Neural cell (in vitro differentiated cells): ENCODE data around the gene SGPP2. TPM values are rescaled to one million over a fixed set of nuclear protein-coding genes. Genes with fewer than 3 reads are reported as not detected.

Source experiments
- H2AFZ ChIP-seq: fragments of 200-600, 300-800 bp; sonication (generic), shearing (Covaris generic); 2 replicates; pipeline ENCODE4 v1.6.0; 2014; ENCODE audit warnings: low read depth, mild to moderate bottlenecking, antibody characterized with exemption, low read length, moderate library complexity
- H3F3A ChIP-seq: fragments of 200-600 bp; shearing (Covaris generic); 2 replicates; pipeline ENCODE4 v1.6.1; 2016; ENCODE audit warnings: mild to moderate bottlenecking, moderate library complexity, mixed read lengths, antibody characterized with exemption, low read length; ENCODE audit not compliant: insufficient read depth, poor library complexity, severe bottlenecking
- H3K27ac ChIP-seq: fragments of 200-600, 300-800 bp; sonication (generic), shearing (Covaris generic); 2 replicates; pipeline ENCODE4 v1.5.1; 2014; ENCODE audit warnings: mild to moderate bottlenecking, low read length, moderate library complexity
- H3K27me3 ChIP-seq: fragments of 300-800, 200-600 bp; sonication (generic), shearing (Covaris generic); 2 replicates; pipeline ENCODE4 v1.6.0; 2014; ENCODE audit warnings: mild to moderate bottlenecking, low read depth, low read length, moderate library complexity; ENCODE audit not compliant: insufficient read depth
- H3K36me3 ChIP-seq: fragments of 300-800, 200-600 bp; sonication (generic), shearing (Covaris generic); 2 replicates; pipeline ENCODE4 v1.5.1; 2014; ENCODE audit warnings: mild to moderate bottlenecking, antibody characterized with exemption, low read length, moderate library complexity; ENCODE audit not compliant: insufficient read depth
- H3K4me2 ChIP-seq: fragments of 300-800, 200-600 bp; sonication (generic), shearing (Covaris generic); 2 replicates; pipeline ENCODE4 v1.6.0; 2014; ENCODE audit warnings: mild to moderate bottlenecking, low read length
- H3K4me3 ChIP-seq: fragments of 300-800, 200-600 bp; sonication (generic), shearing (Covaris generic); 2 replicates; pipeline ENCODE4 v1.5.1; 2014; ENCODE audit warnings: mild to moderate bottlenecking, low read length, moderate library complexity
- H3K79me2 ChIP-seq: fragments of 200-600 bp; shearing (Covaris generic); replicated peaks from 2 replicates; pipeline ENCODE4 v1.6.0; 2014; ENCODE audit warnings: mild to moderate bottlenecking, low read length, moderate library complexity; ENCODE audit not compliant: insufficient read depth
- H3K9ac ChIP-seq: fragments of 300-800, 200-600 bp; sonication (generic), shearing (Covaris generic); 2 replicates; pipeline ENCODE4 v1.6.1; 2016; ENCODE audit warnings: mild to moderate bottlenecking, low read length, mixed read lengths
- H3K9me2 ChIP-seq: fragments of 200-600 bp; shearing (Covaris generic); 2 replicates; pipeline ENCODE4 v1.6.1; 2016; ENCODE audit warnings: mild to moderate bottlenecking, low read length, mixed read lengths; ENCODE audit not compliant: insufficient read depth
- H3K9me3 ChIP-seq: fragments of 200-600, 300-800 bp; sonication (generic), shearing (Covaris generic); 2 replicates; pipeline ENCODE4 v1.6.1; 2016; ENCODE audit warnings: mild to moderate bottlenecking, mixed run types, low read length, moderate library complexity, mixed read lengths
- H4K20me1 ChIP-seq: fragments of 200-600 bp; shearing (Covaris generic); 2 replicates; pipeline ENCODE4 v1.6.1; 2016; ENCODE audit warnings: mild to moderate bottlenecking, mixed run types; ENCODE audit not compliant: insufficient read depth
- CTCF ChIP-seq: fragments of 450-650 bp; IDR thresholded peaks from 2 replicates; pipeline ENCODE4 v1.5.1; 2014; ENCODE audit warnings: antibody characterized with exemption, mild to moderate bottlenecking, moderate library complexity; ENCODE audit not compliant: poor library complexity, severe bottlenecking
- EP300 ChIP-seq: fragments of 450-650 bp; conservative IDR thresholded peaks from 2 replicates; pipeline ENCODE4 v1.6.1; 2014; ENCODE audit warnings: antibody characterized with exemption, mild to moderate bottlenecking, moderate library complexity; ENCODE audit not compliant: poor library complexity, severe bottlenecking
- EZH2 ChIP-seq: fragments of 200-600, 300-800 bp; shearing (Covaris generic), sonication (generic); IDR thresholded peaks from 2 replicates; pipeline ENCODE4 v1.6.1; 2014; ENCODE audit warnings: antibody characterized with exemption, low read length, borderline replicate concordance, mild to moderate bottlenecking; ENCODE audit not compliant: insufficient read depth, poor library complexity, severe bottlenecking
- MXI1 ChIP-seq: fragments of 450-650 bp; conservative IDR thresholded peaks from 2 replicates; pipeline ENCODE4 v1.6.1; 2014; ENCODE audit warnings: antibody characterized with exemption, mild to moderate bottlenecking; ENCODE audit not compliant: poor library complexity, severe bottlenecking
- POLR2AphosphoS5 ChIP-seq: IDR thresholded peaks from 2 replicates; pipeline ENCODE4 v1.6.1; 2012
- RAD21 ChIP-seq: fragments of 450-650 bp; conservative IDR thresholded peaks from 2 replicates; pipeline ENCODE4 v1.6.1; 2014; ENCODE audit warnings: antibody characterized with exemption, mild to moderate bottlenecking, moderate library complexity
- REST ChIP-seq: IDR thresholded peaks from 2 replicates; pipeline ENCODE4 v1.6.1; 2012; ENCODE audit warnings: borderline replicate concordance
- SMC3 ChIP-seq: fragments of 450-650 bp; conservative IDR thresholded peaks from 2 replicates; pipeline ENCODE4 v1.6.1; 2014; ENCODE audit warnings: antibody characterized with exemption, mild to moderate bottlenecking, moderate library complexity; ENCODE audit not compliant: poor library complexity
- TAF1 ChIP-seq: IDR thresholded peaks from 2 replicates; pipeline ENCODE4 v1.6.1; 2012; ENCODE audit warnings: low read depth
- polyA plus RNA-seq: library from polyadenylated mRNA; depleted of rRNA; stranded (reverse); fragments of >200 nt; gene quantifications from 2 replicates; pipeline ENCODE4 v1.2.3, GENCODE V29; 2014

The SGPP2 gene
- polyA plus RNA-seq, 1 donor from 2014 or later: 0.38 TPM

GRCh38 chr2:222606306-222606705, 182.0 kb downstream of the SGPP2 start:
- H2AFZ ChIP-seq: no peak overlapping the region
- no peak overlapping the region for H3K9ac ChIP-seq
- H3K4me3 ChIP-seq: no peak overlapping the region
- TF ChIP-seq POLR2AphosphoS5: no peak
- TF ChIP-seq RAD21: no peak
- TF ChIP-seq REST: no peak
- TF ChIP-seq MXI1: no peak
- TF ChIP-seq CTCF: no peak
- no peak for TF ChIP-seq EZH2
- TF ChIP-seq SMC3: no peak
- TF ChIP-seq TAF1: no peak
- no peak for TF ChIP-seq EP300
- H3F3A ChIP-seq: no peaks in the 10 kb centered on the region
- H4K20me1 ChIP-seq: no peaks in the 10 kb centered on the region
- H3K27ac ChIP-seq: no peak overlapping the region
- no peak overlapping the region for H3K4me2 ChIP-seq
- H3K27me3 ChIP-seq: no peaks in the 10 kb centered on the region
- no peaks in the 10 kb centered on the region for H3K79me2 ChIP-seq
- H3K36me3 ChIP-seq: no peaks in the 10 kb centered on the region
- H3K9me2 ChIP-seq: no peaks in the 10 kb centered on the region
- no peaks in the 10 kb centered on the region for H3K9me3 ChIP-seq

GRCh38 chr2:222608081-222608480, 183.7 kb downstream of the SGPP2 start:
- Histone ChIP-seq H3F3A (no peaks in the 10 kb centered on the region), H3K27ac (no peak overlapping the region), H3K4me2 (no peak overlapping the region), H3K9me3 (no peaks in the 10 kb centered on the region), H2AFZ (no peak overlapping the region), H3K36me3 (no peaks in the 10 kb centered on the region), H3K4me3 (no peak overlapping the region), H3K9me2 (no peaks in the 10 kb centered on the region), H4K20me1 (no peaks in the 10 kb centered on the region), H3K9ac (no peak overlapping the region), H3K79me2 (no peaks in the 10 kb centered on the region), H3K27me3 (no peaks in the 10 kb centered on the region)
- TF ChIP-seq RAD21 (no peak), EP300 (no peak), SMC3 (no peak), EZH2 (no peak), MXI1 (no peak), TAF1 (no peak), CTCF (no peak), POLR2AphosphoS5 (no peak), REST (no peak)
